Activated CD8-positive, alpha-beta memory T cell treated with anti-CD3 and anti-CD28 coated beads, Interleukin-2, amount 50 U/mL, for 24 hours (primary cell): Measurements from ENCODE around the gene MBOAT7.
"Not testable (repeated sequence)": the region's sequence is repeated elsewhere in the genome, so short reads cannot be mapped to it uniquely, and the experiment has no call there.

ENCODE experiments used
- DNase-seq: peaks from one replicate; pipeline ENCODE4 v3.0.0-alpha.2; 2020; ENCODE audit errors: extremely low read depth

MBOAT7 gene

DNA sequence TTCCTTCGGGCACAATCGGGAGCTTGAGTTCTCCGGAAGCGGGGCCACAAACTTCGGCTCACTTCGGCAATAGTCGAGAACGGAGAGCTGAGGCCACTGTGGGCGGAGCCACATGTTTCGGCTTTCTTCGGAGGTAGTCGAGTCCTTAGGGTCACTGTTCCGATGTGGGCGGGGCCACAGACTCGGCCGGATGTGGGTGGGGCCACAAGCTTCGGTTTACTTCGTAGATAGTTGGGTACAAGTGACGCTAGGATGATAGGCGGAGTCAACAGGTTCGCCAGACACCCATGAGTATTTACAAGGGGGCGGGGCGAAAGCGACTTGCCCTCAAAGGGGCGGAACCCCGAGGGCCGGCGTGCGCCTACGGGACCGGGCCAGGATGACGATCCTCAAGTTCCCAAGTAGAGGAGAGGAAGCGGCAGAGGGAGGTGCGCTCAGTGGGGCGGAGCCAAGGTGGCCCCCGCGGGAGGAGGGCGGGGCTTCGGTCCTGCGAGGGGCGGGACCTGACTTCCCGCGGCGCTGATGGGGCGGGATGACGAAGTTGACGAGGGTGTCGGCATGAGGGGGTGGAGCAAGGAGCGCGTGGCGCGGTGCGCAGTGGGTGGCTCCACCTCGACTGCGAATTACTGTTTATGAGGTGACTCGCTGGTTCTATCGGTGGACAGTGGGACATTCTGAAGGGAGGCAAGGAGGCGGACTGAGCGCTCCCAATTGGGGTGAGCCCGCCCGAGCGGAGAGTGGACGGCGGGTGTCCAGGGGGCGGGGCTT, 539 bp upstream of the MBOAT7 start:
- DNase-seq: peak; percentile 100

DNA sequence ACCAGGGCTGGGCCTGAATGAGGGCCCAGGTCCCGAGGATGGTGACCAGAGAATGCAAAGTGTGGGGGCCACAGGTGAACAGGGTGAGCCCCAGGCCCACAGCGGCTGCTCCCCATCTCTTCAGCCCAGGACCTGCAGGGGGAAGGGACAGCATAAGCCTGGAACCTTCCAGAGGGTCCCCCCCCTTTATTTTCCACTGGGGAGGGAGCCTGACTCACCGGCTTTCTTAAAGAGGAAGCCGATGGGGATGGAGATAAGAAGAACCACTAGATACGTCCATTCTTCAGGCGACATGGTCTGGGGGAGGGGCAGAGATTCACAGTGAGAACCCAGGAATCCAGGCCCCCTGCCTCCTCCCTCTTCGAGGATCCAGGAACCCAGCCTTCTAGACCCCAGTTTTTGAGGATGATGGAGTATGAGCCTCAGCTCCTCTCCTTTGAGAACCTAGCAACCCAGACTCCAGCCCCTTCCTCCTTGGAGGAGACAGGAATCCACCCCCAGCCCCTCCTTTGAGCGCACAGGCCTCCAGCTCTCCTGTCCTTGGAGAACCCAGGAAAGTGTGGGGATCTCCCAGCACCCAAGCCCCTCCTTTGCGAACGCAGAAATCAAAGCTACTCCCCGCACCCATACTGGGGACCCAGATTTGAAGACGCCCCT, 1.0 kb downstream of the MBOAT7 start:
- DNase-seq: no peak

DNA sequence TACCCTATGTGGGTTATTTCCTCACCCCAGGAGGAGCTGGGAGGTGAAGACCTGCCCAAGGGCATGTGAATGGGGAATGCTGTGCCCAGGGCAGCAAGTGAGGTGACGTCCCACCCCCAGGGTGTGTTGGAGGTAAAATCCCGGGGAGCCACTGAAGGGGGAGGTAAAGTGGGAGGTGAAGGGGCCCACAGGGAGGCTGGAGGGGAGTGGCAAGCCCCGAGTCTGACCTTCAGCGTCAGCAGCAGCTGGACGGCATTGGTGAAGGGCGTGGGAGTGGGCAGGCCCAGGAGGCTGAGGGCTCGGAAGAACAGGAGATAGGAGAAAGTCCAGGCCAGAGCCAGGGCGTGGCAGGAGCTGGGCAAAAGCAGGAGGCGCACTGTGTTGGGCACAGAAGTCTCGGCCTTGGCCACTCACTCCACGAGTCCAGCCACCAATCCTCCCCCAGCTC, 2.4 kb downstream of the MBOAT7 start:
- DNase-seq: no peak

DNA sequence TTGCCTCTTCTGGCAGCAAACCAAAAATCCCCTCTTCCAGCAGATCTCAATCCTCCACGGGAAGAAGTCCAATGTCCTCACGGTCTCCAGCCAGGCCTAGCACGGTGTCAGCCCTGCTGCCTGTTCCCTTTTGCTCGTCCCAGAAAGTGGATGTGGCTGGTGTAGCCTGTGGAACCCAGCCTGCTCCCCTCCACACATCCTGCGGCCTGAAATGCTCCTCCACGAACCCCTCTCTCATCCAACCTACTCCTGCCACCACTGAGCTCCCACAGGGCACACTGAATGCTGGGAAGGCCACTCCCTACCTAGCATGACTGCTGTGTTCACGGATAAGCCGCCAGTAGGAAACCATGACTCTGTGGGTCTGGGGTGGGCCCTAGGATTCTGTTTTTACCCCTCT, 3.0 kb downstream of the MBOAT7 start:
- DNase-seq: no peak

DNA sequence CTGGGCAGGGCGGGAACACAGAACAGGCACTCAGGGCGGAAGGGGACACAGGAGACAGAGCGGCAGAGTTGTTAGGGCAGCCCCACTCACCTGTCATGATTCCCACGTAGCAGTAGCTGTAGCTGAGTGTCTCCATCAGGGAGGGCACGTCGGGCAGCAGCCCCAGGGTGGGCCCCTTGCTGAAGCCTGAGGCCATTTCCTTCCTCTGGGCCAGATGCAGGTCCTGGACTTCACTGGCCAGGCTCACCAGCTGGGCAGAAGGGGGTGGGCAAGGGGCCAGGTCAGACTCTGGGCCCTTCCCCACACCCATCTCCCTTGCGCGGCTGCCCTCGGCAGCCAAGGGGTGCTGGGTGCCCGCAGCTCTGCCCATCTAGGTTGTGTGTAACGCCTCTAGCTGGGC, 5.9 kb downstream of the MBOAT7 start:
- no peak for DNase-seq

DNA sequence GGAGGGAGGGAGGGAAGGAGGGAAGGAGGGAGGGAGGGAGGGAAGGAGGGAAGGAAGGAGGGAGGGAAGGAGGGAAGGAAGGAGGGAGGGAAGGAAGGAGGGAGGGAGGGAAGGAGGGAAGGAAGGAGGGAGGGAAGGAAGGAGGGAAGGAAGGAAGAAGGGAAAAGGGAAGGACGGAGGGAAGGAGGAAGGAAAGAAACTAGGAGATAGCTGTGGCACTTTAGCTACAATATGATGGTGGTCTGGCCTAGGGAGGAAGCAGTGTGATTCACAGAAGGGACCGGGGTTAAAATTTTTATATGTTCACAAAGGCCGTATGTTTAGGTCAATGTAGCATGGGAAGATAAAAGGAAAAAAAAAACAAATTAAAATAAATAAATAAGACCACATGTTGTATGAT, 7.5 kb downstream of the MBOAT7 start:
- DNase-seq: not testable (repeated sequence)

DNA sequence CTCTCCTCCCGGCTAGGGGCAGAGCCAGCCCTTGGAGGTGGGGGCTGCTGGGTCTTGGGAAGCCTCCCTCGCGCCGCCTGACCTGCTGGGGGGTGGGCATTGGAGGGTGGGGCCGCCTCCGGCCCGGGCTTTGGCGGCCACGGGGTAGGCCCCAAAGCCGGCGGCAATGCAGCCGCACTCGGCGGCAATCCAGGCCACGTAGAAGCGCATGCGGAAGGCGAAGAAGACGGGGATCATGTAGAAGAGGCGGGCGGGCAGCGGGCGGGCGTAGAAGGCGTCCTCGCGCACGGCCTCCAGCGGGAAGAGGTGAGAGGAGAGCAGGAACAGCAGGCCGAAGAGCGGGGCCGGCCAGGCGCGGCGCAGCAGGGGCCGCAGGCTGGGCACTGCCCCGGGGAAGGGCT, 8.7 kb downstream of the MBOAT7 start:
- no peak for DNase-seq

DNA sequence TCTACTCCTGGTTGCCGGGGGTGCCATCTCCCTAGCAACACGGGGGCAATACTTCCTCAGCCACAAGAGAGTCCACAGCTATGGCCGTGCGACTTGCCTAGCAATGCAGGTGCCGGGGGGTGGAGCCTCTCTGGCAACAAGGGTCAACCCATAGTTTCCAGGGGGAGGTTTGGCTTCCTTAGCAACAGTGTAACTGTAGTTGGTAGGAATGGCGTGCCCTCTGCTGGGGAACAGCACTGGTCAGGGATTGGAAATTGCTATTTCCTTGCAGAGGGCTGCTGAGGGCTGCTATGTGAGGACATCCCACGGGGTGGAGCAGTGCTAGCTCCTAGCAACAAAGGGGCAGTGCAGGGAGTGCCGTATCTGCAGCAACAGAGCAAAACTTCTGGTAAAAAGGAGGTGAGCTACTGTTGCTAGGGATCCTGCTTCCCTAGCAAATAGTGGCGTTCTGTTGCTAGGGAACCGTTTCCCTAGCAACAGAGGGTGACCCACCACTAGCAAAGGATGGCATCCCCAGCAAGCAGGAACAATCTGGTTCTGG, 9.4 kb downstream of the MBOAT7 start:
- DNase-seq: no peak

DNA sequence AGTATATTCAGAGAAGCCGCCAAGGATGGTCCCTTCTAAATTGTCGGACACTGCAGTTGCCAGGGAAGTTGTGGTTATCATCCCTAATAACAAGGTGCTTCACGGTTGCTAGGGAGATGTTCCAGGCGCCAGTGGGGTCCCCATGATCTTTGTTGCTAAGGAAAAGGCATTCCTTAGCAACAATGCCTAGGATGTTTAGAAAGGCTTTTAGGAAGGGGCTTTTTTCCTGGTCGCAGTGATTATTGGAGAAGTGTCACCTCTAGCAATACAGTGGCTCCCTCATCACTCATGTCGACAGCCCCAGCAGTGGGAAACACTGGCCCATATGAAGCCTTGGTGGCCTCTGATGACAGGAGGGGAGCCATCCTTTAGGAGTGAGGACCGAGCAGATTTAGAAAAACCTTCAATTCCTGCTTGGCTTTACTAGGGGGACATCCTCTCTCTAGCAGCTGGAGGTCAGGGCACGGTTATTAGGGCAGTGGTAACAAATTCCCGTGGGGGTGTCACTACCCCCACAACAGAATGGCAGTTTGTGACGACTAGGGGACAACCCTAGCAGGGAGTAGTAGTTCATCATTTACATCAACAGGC, 10.0 kb downstream of the MBOAT7 start:
- DNase-seq: no peak

DNA sequence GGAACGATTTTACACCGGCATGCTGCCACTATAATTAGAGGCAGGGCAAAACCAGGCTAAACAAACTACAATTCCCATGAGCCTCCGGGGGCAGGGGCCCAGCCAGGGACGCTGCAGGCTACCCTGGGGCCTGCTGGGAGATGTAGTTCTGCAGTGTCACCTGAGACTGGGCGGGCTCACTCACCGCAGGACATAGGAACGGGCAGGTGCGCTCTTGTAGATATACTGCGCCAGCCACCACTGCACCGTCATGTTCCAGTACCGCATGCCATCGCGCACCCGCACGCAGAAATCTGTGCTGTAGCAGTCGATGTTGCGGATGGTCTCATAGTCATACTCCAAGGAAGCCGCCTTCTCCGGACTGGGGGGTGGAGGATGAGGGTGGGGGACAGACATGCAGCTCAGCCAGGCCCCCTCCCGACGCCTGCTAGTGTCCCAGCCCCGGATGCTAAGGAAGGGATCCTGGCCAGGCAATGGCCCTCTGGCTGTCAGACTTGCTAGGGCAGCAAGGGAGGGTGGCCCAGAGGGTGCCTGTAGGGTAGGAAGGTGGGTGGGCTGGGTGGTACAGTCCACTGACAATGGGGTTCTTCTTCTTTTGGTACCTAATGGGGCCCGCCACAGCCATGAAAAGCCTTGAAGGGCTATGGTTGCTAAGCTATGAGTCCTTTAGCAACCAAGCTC, 10.7 kb downstream of the MBOAT7 start:
- no peak for DNase-seq

DNA sequence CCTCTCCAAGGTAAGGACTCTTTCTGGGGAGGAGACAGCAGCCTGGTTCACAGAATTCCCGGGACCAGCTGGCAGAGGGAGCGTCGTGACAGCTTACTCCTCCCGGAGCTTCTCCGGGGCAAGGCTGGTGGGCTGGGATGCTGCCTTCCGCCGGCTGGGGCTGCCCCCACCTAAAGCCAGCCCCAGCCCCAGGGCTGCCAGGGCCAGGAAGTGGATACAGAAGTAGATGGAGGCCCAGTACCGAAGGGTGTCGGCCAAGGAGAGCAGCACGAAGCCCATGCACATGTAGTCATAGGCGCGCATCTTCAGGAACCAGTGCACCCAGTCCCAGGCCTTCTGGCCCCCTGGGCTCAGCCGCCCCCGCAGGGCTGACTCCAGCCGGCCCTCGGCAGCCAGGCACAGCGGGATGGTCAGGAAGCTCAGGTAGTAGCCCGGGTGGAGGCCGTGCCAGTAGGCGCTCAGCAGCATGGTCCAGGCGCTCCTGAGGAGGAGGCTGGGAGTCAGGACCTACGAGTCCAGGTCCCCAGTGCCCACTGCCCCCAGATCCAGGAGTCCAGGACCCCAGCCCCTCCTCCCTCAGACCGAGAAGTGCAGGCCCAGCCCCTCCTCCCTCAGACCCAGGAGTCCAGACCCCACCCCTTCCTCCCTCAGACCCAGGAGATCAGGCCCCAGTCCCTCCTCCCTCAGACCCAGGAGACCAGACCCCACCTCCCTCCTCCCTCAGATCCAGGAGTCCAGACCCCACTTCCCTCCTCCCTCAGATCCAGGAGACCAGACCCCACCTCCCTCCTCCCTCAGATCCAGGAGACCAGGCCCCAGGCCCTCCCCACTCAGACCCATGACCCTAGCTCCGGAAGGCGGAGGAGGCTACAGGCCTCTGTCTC, 15.2 kb downstream of the MBOAT7 start:
- no peak for DNase-seq

DNA sequence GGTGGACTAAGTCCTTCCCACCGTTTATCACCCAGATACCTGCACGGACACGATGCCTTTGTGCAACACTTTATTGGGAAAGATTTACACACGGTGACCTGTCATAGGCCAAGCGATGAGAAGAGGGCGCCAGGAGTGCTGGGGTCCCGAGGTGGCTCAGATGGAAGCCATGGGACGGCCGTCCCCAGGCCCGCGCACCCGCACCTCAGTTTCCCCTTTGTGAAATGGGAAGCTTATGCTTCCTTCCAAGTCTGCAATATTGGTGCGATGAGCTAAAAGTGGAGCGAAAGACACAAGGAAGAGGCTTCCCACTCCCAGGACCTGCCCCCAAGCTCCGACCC, 16.1 kb downstream of the MBOAT7 start:
- no peak for DNase-seq

DNA sequence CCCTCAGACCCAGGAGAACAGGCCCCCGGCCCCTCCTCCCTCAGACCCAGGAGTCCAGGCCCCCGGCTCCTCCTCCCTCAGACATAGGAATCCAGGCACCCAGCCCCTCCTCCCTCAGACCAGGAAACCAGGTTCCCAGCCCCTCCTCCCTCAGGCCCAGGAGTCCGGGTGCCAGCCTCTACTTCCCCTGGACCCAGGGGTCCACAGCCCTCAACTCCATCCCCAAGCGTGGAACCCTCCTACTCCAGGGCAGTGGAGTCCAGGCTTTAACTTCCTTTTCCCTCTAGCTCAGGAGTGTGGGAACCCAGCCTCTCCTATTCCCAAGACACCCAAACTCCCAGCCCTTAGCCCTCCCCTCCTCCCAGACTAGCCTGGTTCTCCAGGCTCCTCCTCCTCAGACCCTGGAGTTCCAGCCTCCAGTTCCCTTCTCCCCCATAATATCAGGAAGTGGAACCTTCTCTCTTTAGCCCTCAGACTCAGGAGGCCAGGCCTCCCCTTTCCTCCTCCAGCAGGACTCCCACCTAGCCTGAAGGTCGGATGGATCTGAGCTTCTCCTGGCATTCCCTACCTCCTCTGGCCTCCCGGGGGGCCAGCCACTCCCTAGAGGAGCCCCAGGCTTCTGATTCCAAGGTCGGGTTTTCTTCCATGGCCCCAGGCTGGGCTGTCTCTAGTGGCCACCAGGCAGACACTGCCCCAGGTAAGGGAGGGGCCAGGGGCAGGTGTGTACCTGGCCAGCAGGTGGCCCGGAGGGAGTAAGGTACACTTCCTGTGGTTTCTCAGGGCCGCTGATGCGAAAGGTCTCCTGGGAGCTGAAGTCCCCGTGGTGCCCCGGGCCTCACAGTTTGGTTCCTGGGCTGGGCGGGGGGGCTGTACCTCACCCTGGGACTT, 16.7 kb downstream of the MBOAT7 start, which contains the start of gene TMC4:
TSS of gene TMC4 (minus strand) at position 690 of the 888 bp plus-strand sequence. CDS start at position 647, 43 bp downstream.
- DNase-seq: no peak

DNA sequence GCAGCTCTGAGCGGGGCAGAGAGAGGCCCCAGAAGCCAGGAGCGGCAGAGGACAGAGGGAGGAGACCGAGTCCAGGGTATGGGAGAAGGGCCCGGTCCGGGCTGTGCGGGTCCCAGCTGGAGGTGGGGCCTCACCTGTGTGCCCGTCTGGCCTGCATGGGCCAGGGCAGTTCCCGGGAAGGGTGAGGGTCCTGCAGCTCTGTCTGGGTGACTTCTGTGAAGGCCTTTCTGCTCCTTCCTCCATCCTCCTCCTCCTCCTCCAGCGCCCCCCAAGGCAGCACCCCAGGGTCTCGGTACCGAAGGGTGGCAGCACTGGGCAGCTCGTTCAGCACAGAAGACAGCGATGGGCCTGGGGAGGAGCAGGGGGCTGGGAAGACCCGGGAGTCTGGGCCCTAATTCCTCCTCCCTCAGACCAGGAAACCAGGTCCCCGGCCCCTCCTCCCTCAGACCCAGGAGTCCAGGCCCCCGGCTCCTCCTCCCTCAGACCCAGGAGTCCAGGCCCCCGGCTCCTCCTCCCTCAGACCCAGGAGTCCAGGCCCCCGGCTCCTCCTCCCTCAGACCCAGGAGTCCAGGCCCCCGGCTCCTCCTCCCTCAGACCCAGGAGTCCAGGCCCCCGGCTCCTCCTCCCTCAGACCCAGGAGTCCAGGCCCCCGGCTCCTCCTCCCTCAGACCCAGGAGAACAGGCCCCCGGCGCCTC, 17.5 kb downstream of the MBOAT7 start:
- DNase-seq: not testable (repeated sequence)

DNA sequence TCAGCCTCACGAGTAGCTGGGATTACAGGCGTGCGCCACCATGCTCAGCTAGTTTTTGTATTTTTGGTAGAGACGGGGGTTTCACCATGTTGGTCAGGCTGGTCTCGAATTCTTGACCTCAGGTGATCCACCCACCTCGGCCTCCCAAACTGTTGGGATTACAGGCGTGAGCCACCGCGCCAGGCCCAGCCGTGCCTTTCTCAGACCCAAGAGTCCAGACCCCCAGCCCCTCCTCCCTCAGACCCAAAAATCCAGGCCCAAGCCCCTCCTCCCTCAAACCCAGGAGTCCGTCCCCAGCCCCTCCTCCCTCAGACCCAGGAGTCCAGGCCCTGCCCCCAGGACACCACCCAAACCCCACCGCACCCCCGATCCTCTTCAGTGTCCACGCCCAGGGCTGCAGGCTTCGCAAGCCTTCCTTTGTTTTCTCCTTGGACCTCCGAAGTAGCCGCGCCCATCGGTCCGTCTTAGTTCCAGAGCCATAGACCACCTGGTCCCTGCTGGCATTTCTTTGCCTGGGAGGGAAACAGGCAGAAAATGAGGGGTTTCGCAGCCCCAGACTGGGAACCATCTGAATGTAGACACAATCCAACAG, 20.1 kb downstream of the MBOAT7 start:
- no peak for DNase-seq

DNA sequence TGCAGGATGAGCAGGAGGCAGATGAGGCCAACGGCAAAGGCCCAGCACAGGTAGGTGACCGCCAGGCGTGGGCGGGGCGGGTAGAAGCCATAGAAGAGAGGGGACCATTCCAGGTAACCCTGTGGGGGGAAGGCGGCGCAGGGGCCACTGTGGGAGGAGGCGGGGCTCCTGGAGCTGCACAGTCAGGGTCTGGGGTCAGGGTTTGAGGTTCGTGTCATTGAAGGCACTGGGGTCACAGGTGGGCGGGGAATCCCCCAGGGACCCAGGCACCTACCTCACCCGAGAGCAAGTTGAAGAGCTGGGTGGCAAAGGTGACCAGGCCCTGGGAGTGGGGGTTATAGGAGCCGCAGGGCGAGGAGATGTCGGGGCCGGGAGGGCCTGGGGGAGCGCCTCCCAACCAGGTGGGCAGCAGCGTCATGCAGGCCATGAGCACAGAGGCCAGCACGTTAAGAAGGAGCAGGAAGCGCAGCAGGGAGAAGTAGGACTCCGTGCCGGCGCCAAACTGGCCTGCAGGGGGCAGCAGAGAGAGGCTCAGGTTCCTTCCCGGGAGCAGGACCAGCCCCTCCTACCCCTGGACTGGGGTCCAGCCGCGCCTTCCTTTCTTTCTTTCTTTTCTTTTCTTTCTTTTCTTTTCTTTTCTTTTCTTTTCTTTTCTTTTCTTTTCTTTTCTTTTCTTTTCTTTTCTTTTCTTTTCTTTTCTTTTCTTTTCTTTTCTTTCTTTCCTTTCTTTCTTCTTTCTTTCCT, 21.0 kb downstream of the MBOAT7 start:
- peak; percentile 80 for DNase-seq

DNA sequence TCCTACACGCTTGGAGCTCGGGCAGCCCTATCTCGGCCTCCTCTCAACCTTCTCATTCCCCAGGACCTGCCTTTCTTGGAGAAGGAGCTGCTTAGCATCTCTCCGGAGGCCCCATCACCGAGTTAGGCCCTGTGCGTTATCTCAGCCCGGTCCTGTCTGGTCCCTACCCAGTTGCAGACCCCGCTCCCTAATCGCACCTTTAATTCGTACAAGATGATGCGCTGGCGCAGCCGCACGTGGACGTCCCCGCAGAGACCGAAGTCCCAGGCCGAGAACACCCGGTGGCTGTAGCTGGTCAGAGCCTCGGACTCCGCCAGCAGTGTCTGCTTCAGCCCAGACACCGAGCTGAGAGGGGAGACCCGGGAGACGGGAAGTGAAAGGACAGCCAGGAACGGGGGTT, 24.2 kb downstream of the MBOAT7 start:
- DNase-seq: no peak

DNA sequence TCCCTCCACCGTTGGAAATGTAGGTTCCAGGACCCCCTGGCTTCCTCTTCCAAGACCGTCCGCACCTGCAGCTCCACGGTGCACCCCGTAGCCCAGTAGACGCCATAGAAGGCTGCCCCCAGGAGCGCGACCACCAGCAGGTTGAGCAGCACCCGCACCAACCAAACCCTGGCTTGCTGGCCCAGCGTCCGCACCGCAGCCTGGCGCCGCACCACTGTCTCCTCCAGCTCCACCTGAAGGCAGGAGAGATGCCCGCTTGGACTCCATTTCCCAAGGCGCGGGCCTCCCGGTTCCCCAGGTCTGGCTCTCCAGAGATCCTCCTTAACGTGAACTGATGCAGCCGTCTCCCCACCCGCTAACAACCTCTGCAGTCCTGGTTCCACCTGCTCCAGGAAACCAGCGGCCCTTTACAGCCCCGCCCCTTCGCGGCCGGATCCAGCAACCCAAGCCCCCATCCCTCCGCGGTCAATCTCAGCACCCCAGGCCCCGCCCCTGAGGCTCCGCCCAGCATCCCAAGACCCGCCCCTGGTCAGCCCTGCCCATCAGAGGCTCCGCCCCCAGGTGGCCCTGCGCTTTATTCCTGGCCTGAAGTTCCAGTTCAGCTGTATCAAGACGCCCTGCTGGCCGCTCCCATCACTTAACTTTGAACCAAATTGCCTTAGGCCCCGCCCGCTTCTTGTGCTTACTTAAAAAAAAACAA, 24.9 kb downstream of the MBOAT7 start:
- DNase-seq: peak; percentile 28
